GM18951 (cell line): ENCODE measurements around the gene AKNA.

Experiments used
- POLR2A ChIP-seq: IDR thresholded peaks from 4 replicates; pipeline ENCODE4 v1.6.1; 2011; ENCODE audit warnings: mild to moderate bottlenecking; ENCODE audit not compliant: insufficient read length, insufficient read depth; ENCODE audit errors: extremely low read depth
- in situ Hi-C: fragments of 300-500 bp; cut with MboI; formaldehyde crosslinking; loops from one replicate; pipeline ENCODE4 v1.12.0; 2022; ENCODE audit warnings: low sequenced_read_pairs, mixed read lengths, inconsistent platforms; ENCODE audit not compliant: unreplicated experiment

Gene AKNA

GRCh38 chr9:114372921-114373448 lies 14.8 kb downstream of the AKNA start:
- TF ChIP-seq POLR2A: peak; percentile 60
- in situ Hi-C loops: no loop called here

DNA sequence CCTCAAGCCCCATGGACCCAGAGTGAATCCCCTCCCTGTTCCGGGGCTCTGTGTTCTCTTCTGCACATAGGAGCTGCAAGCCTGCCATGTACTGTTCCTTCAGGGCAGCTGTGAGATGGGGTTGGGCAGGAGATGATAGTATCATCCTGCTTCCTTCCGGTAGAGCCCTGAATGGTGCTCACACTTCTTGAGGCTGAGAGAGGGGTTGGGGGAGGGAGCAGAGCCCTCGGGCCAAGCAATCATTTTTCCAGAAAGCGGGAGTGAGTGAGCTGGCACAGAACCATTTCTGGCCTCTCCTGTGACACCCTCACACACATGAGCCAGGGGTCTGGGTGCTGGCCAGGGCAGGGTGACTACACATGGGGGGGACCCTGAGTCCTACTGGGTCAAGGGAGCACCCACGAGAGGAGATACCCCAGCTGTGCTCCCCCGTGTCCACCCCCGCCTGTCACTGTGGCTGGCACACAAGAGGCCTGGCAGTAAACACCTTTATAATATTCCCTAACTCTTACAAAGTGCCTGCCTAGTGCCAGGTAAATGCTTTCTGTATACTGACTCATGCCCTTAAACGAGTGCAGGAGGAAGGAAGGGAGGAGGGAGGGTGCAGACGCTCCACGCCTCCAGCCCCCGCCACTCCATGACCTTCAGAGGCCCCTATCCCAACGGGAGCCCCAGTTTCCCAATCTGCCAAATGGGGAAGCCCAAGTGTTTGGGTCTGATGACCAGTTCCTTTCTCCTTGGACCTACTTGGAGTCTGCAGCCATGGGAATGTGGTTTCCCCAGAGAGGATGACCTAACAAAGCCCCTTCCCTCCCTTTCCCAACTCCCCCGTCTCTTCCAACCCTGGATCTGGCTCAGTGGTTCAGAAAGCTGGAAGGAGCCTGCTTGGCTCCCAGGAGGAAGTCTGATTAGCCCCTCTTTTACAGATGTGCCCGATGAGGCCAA lies 15.5 kb downstream of the AKNA start:
- no peak for TF ChIP-seq POLR2A
- in situ Hi-C loops: no loop called here

DNA sequence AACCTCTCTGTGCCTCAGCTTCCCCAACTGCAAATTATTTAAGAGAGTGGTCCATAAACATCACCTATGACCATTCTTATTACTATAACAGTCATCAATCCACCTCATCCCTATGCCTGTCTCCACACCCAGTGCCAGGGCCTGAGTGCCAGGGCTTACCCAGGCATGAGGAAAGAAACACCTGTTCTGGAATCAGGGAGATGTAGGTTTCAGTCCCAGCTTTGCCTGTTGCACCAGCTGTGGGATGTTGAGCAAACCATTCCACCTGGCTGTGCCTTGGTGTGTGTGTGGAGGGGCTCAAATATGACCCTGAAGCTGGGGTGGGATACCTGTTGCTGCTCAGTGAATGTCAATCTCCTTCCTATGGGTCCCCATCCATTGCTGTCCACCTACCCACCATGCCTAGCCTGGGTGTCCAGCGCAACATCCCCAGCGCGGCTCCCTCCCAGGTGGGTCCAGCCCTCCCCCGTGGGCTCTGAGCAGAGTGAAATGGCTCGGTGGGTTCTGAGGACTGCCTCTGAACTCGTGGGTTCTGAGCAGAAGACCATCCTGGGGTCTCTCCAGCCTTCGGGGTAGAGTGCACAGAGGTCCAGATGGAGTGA lies 16.3 kb downstream of the AKNA start:
- in situ Hi-C loops: no loop called here
- no peak for TF ChIP-seq POLR2A

DNA sequence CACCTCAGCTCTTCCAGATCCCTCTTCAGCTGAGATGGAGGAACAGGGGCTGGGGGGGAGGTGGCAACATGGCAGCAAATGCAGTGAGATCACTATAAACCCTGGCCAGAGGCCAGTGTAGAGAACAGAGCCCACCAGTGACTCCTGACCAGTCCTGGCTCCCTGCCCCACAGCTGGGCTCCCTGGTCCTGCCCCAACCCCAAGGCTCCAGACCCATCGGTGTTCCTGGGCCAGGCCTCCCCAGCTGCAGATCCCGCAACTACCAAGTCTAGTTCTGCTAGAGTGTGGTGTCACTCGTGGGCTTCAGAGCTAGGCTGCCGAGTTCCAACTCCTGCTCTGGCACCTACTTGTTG lies 16.8 kb downstream of the AKNA start:
- in situ Hi-C loops: no loop called here
- no peak for TF ChIP-seq POLR2A

DNA sequence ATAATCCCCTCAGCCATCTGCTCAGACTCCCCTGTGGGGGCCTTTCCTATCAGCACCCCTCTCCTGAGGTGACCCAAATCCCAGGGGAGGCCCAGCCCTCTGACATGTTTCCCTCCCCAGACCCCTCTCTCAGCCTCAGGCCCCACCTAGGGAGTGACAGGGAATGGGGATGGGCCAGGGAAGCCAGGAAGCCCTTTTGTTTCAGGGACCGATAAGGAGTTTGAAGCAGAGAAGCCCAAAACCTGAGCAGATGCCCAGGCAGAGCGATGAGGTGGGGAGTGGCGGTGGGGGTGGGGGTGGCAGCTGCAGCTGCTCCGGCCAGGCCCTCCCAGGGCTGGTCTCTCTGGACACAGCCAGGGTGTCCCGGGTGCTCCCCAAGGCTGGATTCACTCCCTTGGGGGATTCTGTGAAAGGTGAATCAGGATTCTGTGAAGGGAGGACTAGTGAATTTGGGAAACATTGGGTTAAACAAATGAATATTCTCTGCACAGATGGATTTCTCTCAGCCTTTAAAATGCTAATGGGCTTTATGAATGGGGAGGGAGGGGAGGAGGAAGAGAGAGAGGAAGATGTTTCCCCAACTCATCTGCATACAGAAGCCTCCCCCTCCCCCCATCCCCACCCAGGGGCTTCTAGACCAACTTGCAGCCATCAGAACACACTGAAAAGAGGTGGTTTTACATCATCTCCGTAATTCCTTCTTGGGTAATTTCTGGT lies 17.4 kb downstream of the AKNA start:
- in situ Hi-C loops: no loop called here
- no peak for TF ChIP-seq POLR2A

- in situ Hi-C loops: no loop called here
- no peak for TF ChIP-seq POLR2A
Measured at GRCh38 chr9:114369216-114370130, 18.3 kb downstream of the AKNA start.

GRCh38 chr9:114367772-114368569 lies 19.8 kb downstream of the AKNA start:
- in situ Hi-C loops: no loop called here
- no peak for TF ChIP-seq POLR2A

DNA sequence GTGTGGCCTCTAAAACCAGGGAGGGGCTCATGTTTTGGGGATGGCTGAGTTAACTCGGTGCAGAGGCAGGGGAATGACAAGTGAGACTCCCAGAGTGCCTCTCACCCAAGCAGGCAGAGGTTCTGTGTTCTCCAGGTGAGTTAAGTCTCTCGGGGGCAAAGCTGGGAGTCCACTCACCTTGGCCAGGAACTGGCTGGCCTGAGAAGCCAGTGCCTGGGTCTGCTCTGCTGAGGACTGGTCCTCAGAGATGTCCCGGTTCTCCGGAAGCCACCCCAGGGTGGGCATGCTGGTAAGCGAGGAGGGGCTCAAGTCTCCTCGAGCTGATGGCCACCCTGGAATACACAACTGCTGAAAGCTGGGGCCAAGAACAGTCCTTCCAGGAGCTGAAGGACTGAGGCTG lies 20.4 kb downstream of the AKNA start:
- no peak for TF ChIP-seq POLR2A
- in situ Hi-C loops: no loop called here

DNA sequence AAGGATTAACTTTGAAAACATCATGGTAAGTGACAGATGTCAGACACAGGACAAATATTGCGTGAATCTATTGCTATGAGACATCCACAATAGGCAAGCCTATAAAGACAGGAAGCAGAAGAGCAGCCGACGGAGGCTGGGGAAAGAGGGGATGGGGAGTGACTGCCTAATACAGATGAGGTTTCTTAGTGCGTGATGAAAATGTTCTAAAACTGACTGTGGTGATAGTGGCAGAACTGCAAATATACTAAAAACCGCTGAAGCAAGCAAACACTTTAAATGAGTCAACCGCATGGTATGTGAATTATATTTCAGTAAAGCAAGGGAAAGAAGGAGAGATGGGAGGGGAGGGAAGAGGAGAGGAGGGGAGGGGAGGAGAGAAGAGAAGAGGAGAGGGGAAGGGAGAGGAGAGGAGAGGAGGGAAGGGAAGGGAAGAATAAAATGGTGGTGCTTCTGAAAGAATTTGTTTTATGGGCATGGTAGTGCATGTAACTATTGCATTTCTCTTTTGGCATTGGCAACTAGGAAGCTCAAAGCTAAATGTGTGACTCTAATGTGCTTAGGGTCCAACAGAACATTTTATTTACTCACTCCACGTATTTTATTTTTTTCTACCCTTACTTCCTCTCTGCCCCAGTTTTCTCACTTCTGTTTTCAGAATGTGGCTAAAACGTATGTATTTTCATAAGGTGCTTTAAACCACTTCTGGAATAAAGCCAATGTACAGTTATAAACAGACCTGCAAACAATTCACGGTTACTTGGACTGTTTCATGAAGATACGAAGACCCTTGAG lies 21.3 kb downstream of the AKNA start:
- peak; percentile 28 for TF ChIP-seq POLR2A
- in situ Hi-C loops: no loop called here

- in situ Hi-C loops: no loop called here
- TF ChIP-seq POLR2A: no peak
Measured at GRCh38 chr9:114365194-114365593, 22.6 kb downstream of the AKNA start.
